Neural cell (in vitro differentiated cells): ENCODE results near the gene UGT2A3. TPM values are rescaled to one million over a fixed set of nuclear protein-coding genes. Genes with fewer than 3 reads are reported as not detected.

ENCODE experiments used
- H2AFZ ChIP-seq: fragments of 200-600, 300-800 bp; sonication (generic), shearing (Covaris generic); 2 replicates; pipeline ENCODE4 v1.6.0; 2014; ENCODE audit warnings: low read depth, mild to moderate bottlenecking, antibody characterized with exemption, low read length, moderate library complexity
- H3F3A ChIP-seq: fragments of 200-600 bp; shearing (Covaris generic); 2 replicates; pipeline ENCODE4 v1.6.1; 2016; ENCODE audit warnings: mild to moderate bottlenecking, moderate library complexity, mixed read lengths, antibody characterized with exemption, low read length; ENCODE audit not compliant: insufficient read depth, poor library complexity, severe bottlenecking
- H3K27ac ChIP-seq: fragments of 200-600, 300-800 bp; sonication (generic), shearing (Covaris generic); 2 replicates; pipeline ENCODE4 v1.5.1; 2014; ENCODE audit warnings: mild to moderate bottlenecking, low read length, moderate library complexity
- H3K27me3 ChIP-seq: fragments of 300-800, 200-600 bp; sonication (generic), shearing (Covaris generic); 2 replicates; pipeline ENCODE4 v1.6.0; 2014; ENCODE audit warnings: mild to moderate bottlenecking, low read depth, low read length, moderate library complexity; ENCODE audit not compliant: insufficient read depth
- H3K36me3 ChIP-seq: fragments of 300-800, 200-600 bp; sonication (generic), shearing (Covaris generic); 2 replicates; pipeline ENCODE4 v1.5.1; 2014; ENCODE audit warnings: mild to moderate bottlenecking, antibody characterized with exemption, low read length, moderate library complexity; ENCODE audit not compliant: insufficient read depth
- H3K4me2 ChIP-seq: fragments of 300-800, 200-600 bp; sonication (generic), shearing (Covaris generic); 2 replicates; pipeline ENCODE4 v1.6.0; 2014; ENCODE audit warnings: mild to moderate bottlenecking, low read length
- H3K4me3 ChIP-seq: fragments of 300-800, 200-600 bp; sonication (generic), shearing (Covaris generic); 2 replicates; pipeline ENCODE4 v1.5.1; 2014; ENCODE audit warnings: mild to moderate bottlenecking, low read length, moderate library complexity
- H3K79me2 ChIP-seq: fragments of 200-600 bp; shearing (Covaris generic); replicated peaks from 2 replicates; pipeline ENCODE4 v1.6.0; 2014; ENCODE audit warnings: mild to moderate bottlenecking, low read length, moderate library complexity; ENCODE audit not compliant: insufficient read depth
- H3K9ac ChIP-seq: fragments of 300-800, 200-600 bp; sonication (generic), shearing (Covaris generic); 2 replicates; pipeline ENCODE4 v1.6.1; 2016; ENCODE audit warnings: mild to moderate bottlenecking, low read length, mixed read lengths
- H3K9me2 ChIP-seq: fragments of 200-600 bp; shearing (Covaris generic); 2 replicates; pipeline ENCODE4 v1.6.1; 2016; ENCODE audit warnings: mild to moderate bottlenecking, low read length, mixed read lengths; ENCODE audit not compliant: insufficient read depth
- H3K9me3 ChIP-seq: fragments of 200-600, 300-800 bp; sonication (generic), shearing (Covaris generic); 2 replicates; pipeline ENCODE4 v1.6.1; 2016; ENCODE audit warnings: mild to moderate bottlenecking, mixed run types, low read length, moderate library complexity, mixed read lengths
- H4K20me1 ChIP-seq: fragments of 200-600 bp; shearing (Covaris generic); 2 replicates; pipeline ENCODE4 v1.6.1; 2016; ENCODE audit warnings: mild to moderate bottlenecking, mixed run types; ENCODE audit not compliant: insufficient read depth
- CTCF ChIP-seq: fragments of 450-650 bp; IDR thresholded peaks from 2 replicates; pipeline ENCODE4 v1.5.1; 2014; ENCODE audit warnings: antibody characterized with exemption, mild to moderate bottlenecking, moderate library complexity; ENCODE audit not compliant: poor library complexity, severe bottlenecking
- EP300 ChIP-seq: fragments of 450-650 bp; conservative IDR thresholded peaks from 2 replicates; pipeline ENCODE4 v1.6.1; 2014; ENCODE audit warnings: antibody characterized with exemption, mild to moderate bottlenecking, moderate library complexity; ENCODE audit not compliant: poor library complexity, severe bottlenecking
- EZH2 ChIP-seq: fragments of 200-600, 300-800 bp; shearing (Covaris generic), sonication (generic); IDR thresholded peaks from 2 replicates; pipeline ENCODE4 v1.6.1; 2014; ENCODE audit warnings: antibody characterized with exemption, low read length, borderline replicate concordance, mild to moderate bottlenecking; ENCODE audit not compliant: insufficient read depth, poor library complexity, severe bottlenecking
- MXI1 ChIP-seq: fragments of 450-650 bp; conservative IDR thresholded peaks from 2 replicates; pipeline ENCODE4 v1.6.1; 2014; ENCODE audit warnings: antibody characterized with exemption, mild to moderate bottlenecking; ENCODE audit not compliant: poor library complexity, severe bottlenecking
- POLR2AphosphoS5 ChIP-seq: IDR thresholded peaks from 2 replicates; pipeline ENCODE4 v1.6.1; 2012
- RAD21 ChIP-seq: fragments of 450-650 bp; conservative IDR thresholded peaks from 2 replicates; pipeline ENCODE4 v1.6.1; 2014; ENCODE audit warnings: antibody characterized with exemption, mild to moderate bottlenecking, moderate library complexity
- REST ChIP-seq: IDR thresholded peaks from 2 replicates; pipeline ENCODE4 v1.6.1; 2012; ENCODE audit warnings: borderline replicate concordance
- SMC3 ChIP-seq: fragments of 450-650 bp; conservative IDR thresholded peaks from 2 replicates; pipeline ENCODE4 v1.6.1; 2014; ENCODE audit warnings: antibody characterized with exemption, mild to moderate bottlenecking, moderate library complexity; ENCODE audit not compliant: poor library complexity
- TAF1 ChIP-seq: IDR thresholded peaks from 2 replicates; pipeline ENCODE4 v1.6.1; 2012; ENCODE audit warnings: low read depth
- polyA minus RNA-seq: library from RNA; depleted of rRNA, polyadenylated mRNA; stranded (reverse); fragments of >200 nt; gene quantifications from 2 replicates; pipeline ENCODE4 v1.2.3, GENCODE V29; 2014
- polyA plus RNA-seq: library from polyadenylated mRNA; depleted of rRNA; stranded (reverse); fragments of >200 nt; gene quantifications from 2 replicates; pipeline ENCODE4 v1.2.3, GENCODE V29; 2014

UGT2A3 gene
- not detected in 2 replicates for polyA plus RNA-seq
- polyA minus RNA-seq, result not detected in 2 replicates

GRCh38 chr4:68951078-68951805 is at the start of gene UGT2A3:
Gene UGT2A3 (minus strand): TSS chr4:68951804. CDS start chr4:68951760, 44 bp downstream.
- no peaks in the 10 kb centered on the region for H3K36me3 ChIP-seq
- no peaks in the 10 kb centered on the region for H3K79me2 ChIP-seq
- H3K9me2 ChIP-seq, result no peaks in the 10 kb centered on the region
- no peak within 1 kb of the TSS for H3K27ac ChIP-seq
- no peaks in the 10 kb centered on the region for H4K20me1 ChIP-seq
- H3K4me3 ChIP-seq, result no peak within 1 kb of the TSS
- no peak within 1 kb of the TSS for H2AFZ ChIP-seq
- TF ChIP-seq REST (no peak), EP300 (no peak), TAF1 (no peak), POLR2AphosphoS5 (no peak), CTCF (no peak), RAD21 (no peak), EZH2 (no peak)
- no peaks in the 10 kb centered on the region for H3K27me3 ChIP-seq
- H3F3A ChIP-seq, result no peaks in the 10 kb centered on the region
- H3K4me2 ChIP-seq, result no peak within 1 kb of the TSS
- no peaks in the 10 kb centered on the region for H3K9me3 ChIP-seq
- H3K9ac ChIP-seq, result no peak within 1 kb of the TSS

- no peaks in the 10 kb centered on the region for H4K20me1 ChIP-seq
- TF ChIP-seq EP300, result no peak
- no peaks in the 10 kb centered on the region for H3K79me2 ChIP-seq
- no peaks in the 10 kb centered on the region for H3K36me3 ChIP-seq
- no peaks in the 10 kb centered on the region for H3F3A ChIP-seq
- H3K9ac ChIP-seq, result no peak overlapping the region
- no peaks in the 10 kb centered on the region for H3K27me3 ChIP-seq
- no peak overlapping the region for H3K4me2 ChIP-seq
- H3K9me3 ChIP-seq, result no peaks in the 10 kb centered on the region
- no peak overlapping the region for H3K4me3 ChIP-seq
- no peak overlapping the region for H3K27ac ChIP-seq
- H3K9me2 ChIP-seq, result no peaks in the 10 kb centered on the region
- H2AFZ ChIP-seq, result no peak overlapping the region
Measured at GRCh38 chr4:68997040-68997439, 45.4 kb upstream of the UGT2A3 start.

GRCh38 chr4:68995292-68995691 is 43.7 kb upstream of the UGT2A3 start:
- Histone ChIP-seq H3K27ac (no peak overlapping the region), H3K4me2 (no peak overlapping the region), H4K20me1 (no peaks in the 10 kb centered on the region), H3K79me2 (no peaks in the 10 kb centered on the region), H3K9me2 (no peaks in the 10 kb centered on the region), H3K27me3 (no peaks in the 10 kb centered on the region), H2AFZ (no peak overlapping the region), H3K4me3 (no peak overlapping the region), H3K9ac (no peak overlapping the region), H3K9me3 (no peaks in the 10 kb centered on the region), H3K36me3 (no peaks in the 10 kb centered on the region), H3F3A (no peaks in the 10 kb centered on the region)
- TF ChIP-seq TAF1 (no peak), EP300 (no peak), MXI1 (no peak), SMC3 (no peak), EZH2 (no peak), RAD21 (no peak), REST (no peak), POLR2AphosphoS5 (no peak), CTCF (no peak)
